ENCODE measurements around the gene ZNF541.

Gene ZNF541

DNA sequence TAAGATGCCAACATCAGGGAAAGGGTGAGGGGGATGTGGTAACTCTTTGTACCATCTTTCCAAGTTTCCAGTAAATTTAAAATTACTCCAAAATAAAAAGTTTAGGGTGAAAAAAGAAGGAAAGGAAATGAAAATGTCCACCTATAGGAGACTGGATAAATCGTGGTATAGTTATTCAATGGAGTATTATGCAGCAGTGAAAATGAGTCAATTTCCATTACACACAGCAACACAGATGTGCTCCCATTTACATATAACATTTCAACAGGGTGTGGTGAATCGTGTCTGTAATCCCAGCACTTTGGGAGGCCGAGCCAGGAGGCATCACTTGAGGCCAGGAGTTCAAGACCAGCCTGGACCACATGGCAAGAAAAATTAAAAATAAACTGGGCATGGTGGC is 7.4 kb upstream of the ZNF541 start:
- no peak overlapping the region for H3K27ac ChIP-seq (ENCODE audit: low read depth in 2 of 2, low read length in 2 of 2)
- no peaks in the 10 kb centered on the region for H3K4me1 ChIP-seq (ENCODE audit: control insufficient read depth in 2 of 2, insufficient read depth in 2 of 2, low read length in 2 of 2)
- no peak overlapping the region for H3K4me3 ChIP-seq (ENCODE audit: low read length in 2 of 2)
- no peak overlapping the region for H3K9ac ChIP-seq (ENCODE audit: low read depth in 1 of 2, low read length in 2 of 2)
- no peaks in the 10 kb centered on the region for H3K27me3 ChIP-seq (ENCODE audit: control insufficient read depth in 2 of 2, insufficient read depth in 2 of 2, low read length in 2 of 2)
- H3K36me3 ChIP-seq (ENCODE audit: control insufficient read depth in 2 of 2, insufficient read depth in 2 of 2, low read length in 2 of 2), result no peaks in the 10 kb centered on the region
- no peaks in the 10 kb centered on the region for H3K9me3 ChIP-seq (ENCODE audit: control insufficient read depth in 2 of 2, low read length in 2 of 2)

DNA sequence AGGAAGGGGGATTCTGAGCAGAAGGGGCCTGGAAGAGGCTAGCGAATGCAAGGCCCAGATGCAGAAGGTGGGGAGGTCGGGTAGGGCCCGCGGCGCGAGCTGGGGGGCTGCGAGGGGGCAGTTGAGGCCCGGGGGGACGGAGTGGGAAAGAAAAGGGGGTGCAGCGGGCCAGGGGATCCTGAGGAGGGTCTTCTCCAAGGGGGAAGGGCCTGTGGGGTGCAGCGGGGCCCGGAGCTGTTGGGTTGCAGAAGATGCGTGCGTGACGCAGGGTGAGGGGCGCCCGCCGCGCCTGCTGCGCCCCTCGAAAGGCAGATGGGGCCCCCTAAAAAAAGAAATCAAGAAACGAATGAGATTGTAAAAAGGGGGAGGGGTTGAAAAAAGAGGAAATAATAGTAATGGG is 313 bp downstream of the ZNF541 start:
- Histone ChIP-seq H3K9ac (ENCODE audit: low read depth in 1 of 2, low read length in 2 of 2) (no peak overlapping the region), H3K27ac (ENCODE audit: low read depth in 2 of 2, low read length in 2 of 2) (no peak overlapping the region), H3K36me3 (ENCODE audit: control insufficient read depth in 2 of 2, insufficient read depth in 2 of 2, low read length in 2 of 2) (no peaks in the 10 kb centered on the region), H3K4me1 (ENCODE audit: control insufficient read depth in 2 of 2, insufficient read depth in 2 of 2, low read length in 2 of 2) (no peaks in the 10 kb centered on the region), H3K27me3 (ENCODE audit: control insufficient read depth in 2 of 2, insufficient read depth in 2 of 2, low read length in 2 of 2) (no peaks in the 10 kb centered on the region), H3K9me3 (ENCODE audit: control insufficient read depth in 2 of 2, low read length in 2 of 2) (no peaks in the 10 kb centered on the region), H3K4me3 (ENCODE audit: low read length in 2 of 2) (no peak overlapping the region)

DNA sequence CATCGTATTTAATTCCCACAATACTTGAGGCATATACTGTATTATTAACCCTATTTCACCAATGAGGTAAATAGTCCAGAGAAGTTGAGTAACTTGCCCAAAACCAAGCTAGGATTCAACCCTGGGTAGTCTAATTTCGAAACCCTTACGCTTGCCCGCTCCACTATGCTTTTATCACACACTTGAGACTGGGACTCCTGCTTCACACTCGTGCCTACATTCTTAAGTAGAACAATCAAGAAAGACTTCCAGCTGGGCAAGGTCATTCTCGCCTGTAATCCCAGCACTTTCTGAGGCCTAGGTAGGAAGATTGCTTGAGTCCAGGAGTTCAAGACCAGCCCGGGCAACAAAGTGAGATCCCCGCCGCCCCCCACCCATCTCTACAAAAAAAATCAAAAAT is 3.6 kb downstream of the ZNF541 start:
- Histone ChIP-seq H3K27ac (ENCODE audit: low read depth in 2 of 2, low read length in 2 of 2) (no peak overlapping the region), H3K4me3 (ENCODE audit: low read length in 2 of 2) (no peak overlapping the region), H3K9ac (ENCODE audit: low read depth in 1 of 2, low read length in 2 of 2) (no peak overlapping the region), H3K36me3 (ENCODE audit: control insufficient read depth in 2 of 2, insufficient read depth in 2 of 2, low read length in 2 of 2) (no peaks in the 10 kb centered on the region), H3K4me1 (ENCODE audit: control insufficient read depth in 2 of 2, insufficient read depth in 2 of 2, low read length in 2 of 2) (no peaks in the 10 kb centered on the region), H3K9me3 (ENCODE audit: control insufficient read depth in 2 of 2, low read length in 2 of 2) (no peaks in the 10 kb centered on the region), H3K27me3 (ENCODE audit: control insufficient read depth in 2 of 2, insufficient read depth in 2 of 2, low read length in 2 of 2) (no peaks in the 10 kb centered on the region)

DNA sequence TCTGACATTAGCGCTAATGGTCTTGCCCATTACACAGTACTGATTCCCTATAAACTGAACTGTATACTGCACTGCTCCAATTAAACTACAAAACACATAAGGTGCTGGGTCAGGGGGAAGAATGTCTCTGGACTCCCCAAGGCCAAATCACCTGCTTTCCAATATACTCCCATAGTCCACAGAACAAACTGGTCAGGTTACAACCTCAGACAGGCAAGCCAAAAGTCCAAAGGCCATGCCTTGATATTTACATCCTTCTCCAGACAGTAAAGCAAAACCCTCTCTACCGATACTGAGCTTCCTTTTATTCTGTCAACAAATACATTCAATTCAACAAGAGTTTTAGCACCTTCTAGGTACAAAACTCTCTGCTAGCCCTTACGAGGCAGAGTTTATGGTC is 8.9 kb downstream of the ZNF541 start:
- H3K4me3 ChIP-seq (ENCODE audit: low read length in 2 of 2), result peak overlapping the region in 1 of 2 donors; percentile 43
- H3K27ac ChIP-seq (ENCODE audit: low read depth in 2 of 2, low read length in 2 of 2), result peak overlapping the region; percentile 43 to 53
- peak overlapping the region in 1 of 2 donors; percentile 5 for H3K9ac ChIP-seq (ENCODE audit: low read depth in 1 of 2, low read length in 2 of 2)
- no peaks in the 10 kb centered on the region for H3K27me3 ChIP-seq (ENCODE audit: control insufficient read depth in 2 of 2, insufficient read depth in 2 of 2, low read length in 2 of 2)
- peaks cover 8 to 13% of the 10 kb centered on the region in 2 donors for H3K4me1 ChIP-seq (ENCODE audit: control insufficient read depth in 2 of 2, insufficient read depth in 2 of 2, low read length in 2 of 2)
- no peaks in the 10 kb centered on the region for H3K9me3 ChIP-seq (ENCODE audit: control insufficient read depth in 2 of 2, low read length in 2 of 2)
- H3K36me3 ChIP-seq (ENCODE audit: control insufficient read depth in 2 of 2, insufficient read depth in 2 of 2, low read length in 2 of 2), result no peaks in the 10 kb centered on the region

DNA sequence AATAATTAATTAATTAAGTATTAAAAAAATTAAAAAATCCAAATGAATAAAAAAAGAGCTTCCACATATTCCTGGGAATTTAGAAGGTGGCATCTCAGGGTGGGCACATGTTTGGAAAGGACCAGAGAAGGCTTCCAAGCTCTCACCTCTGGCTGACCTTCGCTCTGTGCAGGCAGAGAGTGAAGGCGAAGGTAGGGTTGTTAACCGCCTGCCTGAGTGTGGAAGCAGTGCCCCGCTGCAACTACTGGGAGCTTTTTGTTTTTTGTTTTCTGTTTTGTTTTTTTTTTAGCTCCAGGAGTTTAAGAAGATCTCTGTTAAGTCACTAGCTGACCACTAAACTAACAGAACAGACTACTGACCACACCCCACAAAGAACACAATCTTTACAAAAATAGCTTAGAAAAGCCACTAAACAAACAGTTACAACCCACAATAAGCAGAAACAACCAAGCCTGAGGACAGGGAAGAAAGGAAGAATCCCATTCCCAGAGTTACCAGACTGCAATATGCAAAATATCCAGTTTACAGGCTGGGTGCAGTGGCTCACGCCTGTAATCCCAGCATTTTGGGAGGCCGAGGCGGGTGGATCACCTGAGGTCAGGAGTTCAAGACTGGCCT is 11.4 kb downstream of the ZNF541 start:
- Histone ChIP-seq H3K27ac (ENCODE audit: low read depth in 2 of 2, low read length in 2 of 2) (peak overlapping the region in 1 of 2 donors; percentile 32), H3K9ac (ENCODE audit: low read depth in 1 of 2, low read length in 2 of 2) (no peak overlapping the region), H3K4me3 (ENCODE audit: low read length in 2 of 2) (no peak overlapping the region), H3K27me3 (ENCODE audit: control insufficient read depth in 2 of 2, insufficient read depth in 2 of 2, low read length in 2 of 2) (no peaks in the 10 kb centered on the region), H3K9me3 (ENCODE audit: control insufficient read depth in 2 of 2, low read length in 2 of 2) (no peaks in the 10 kb centered on the region), H3K4me1 (ENCODE audit: control insufficient read depth in 2 of 2, insufficient read depth in 2 of 2, low read length in 2 of 2) (peaks cover 8 to 13% of the 10 kb centered on the region in 2 donors), H3K36me3 (ENCODE audit: control insufficient read depth in 2 of 2, insufficient read depth in 2 of 2, low read length in 2 of 2) (no peaks in the 10 kb centered on the region)

DNA sequence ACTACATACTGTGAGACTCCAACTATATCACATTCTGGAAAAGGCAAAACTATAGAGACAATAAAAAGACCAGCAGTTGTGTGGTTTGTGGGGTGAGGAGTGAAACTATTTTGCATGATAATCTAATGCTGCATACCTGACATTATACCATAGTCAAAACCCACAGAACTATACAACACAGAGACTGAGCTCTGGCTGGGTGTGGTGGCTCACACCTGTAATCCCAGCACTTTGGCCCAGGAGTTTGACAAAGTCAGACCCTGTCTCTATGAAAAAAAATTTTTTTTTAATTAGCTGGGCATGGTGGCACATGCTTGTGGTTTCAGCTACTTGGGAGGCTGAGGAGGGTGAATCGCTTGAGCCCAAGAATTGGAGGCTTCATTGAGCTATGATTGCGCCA is 11.9 kb downstream of the ZNF541 start:
- H3K4me3 ChIP-seq (ENCODE audit: low read length in 2 of 2), result no peak overlapping the region
- H3K36me3 ChIP-seq (ENCODE audit: control insufficient read depth in 2 of 2, insufficient read depth in 2 of 2, low read length in 2 of 2), result no peaks in the 10 kb centered on the region
- no peaks in the 10 kb centered on the region for H3K27me3 ChIP-seq (ENCODE audit: control insufficient read depth in 2 of 2, insufficient read depth in 2 of 2, low read length in 2 of 2)
- no peak overlapping the region for H3K9ac ChIP-seq (ENCODE audit: low read depth in 1 of 2, low read length in 2 of 2)
- H3K27ac ChIP-seq (ENCODE audit: low read depth in 2 of 2, low read length in 2 of 2), result peak overlapping the region in 1 of 2 donors; percentile 45
- H3K9me3 ChIP-seq (ENCODE audit: control insufficient read depth in 2 of 2, low read length in 2 of 2), result no peaks in the 10 kb centered on the region
- peaks cover 8 to 13% of the 10 kb centered on the region in 2 donors for H3K4me1 ChIP-seq (ENCODE audit: control insufficient read depth in 2 of 2, insufficient read depth in 2 of 2, low read length in 2 of 2)

DNA sequence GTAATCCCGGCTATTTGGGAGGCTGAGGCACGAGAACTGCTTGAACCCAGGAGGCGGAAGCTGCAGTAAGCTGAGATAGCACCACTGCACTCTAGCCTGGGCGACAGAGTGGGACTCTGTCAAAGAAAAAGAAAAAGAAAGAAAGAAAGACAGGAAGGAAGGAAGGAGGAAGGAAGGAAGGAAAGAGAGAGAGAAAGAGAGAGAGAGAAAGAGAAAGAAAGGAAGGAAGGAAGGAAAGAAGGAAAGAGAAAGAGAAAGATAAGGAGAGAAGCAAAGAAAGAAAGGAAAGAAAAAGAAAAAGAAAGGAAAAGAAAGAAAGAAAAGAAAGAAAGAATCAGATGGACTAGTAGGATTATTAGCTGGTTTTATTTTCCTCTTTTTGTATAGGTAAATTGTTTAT is 22.8 kb downstream of the ZNF541 start:
- Histone ChIP-seq H3K4me3 (ENCODE audit: low read length in 2 of 2) (no peak overlapping the region), H3K4me1 (ENCODE audit: control insufficient read depth in 2 of 2, insufficient read depth in 2 of 2, low read length in 2 of 2) (no peaks in the 10 kb centered on the region), H3K36me3 (ENCODE audit: control insufficient read depth in 2 of 2, insufficient read depth in 2 of 2, low read length in 2 of 2) (no peaks in the 10 kb centered on the region), H3K27ac (ENCODE audit: low read depth in 2 of 2, low read length in 2 of 2) (no peak overlapping the region), H3K27me3 (ENCODE audit: control insufficient read depth in 2 of 2, insufficient read depth in 2 of 2, low read length in 2 of 2) (peaks cover 0 to 5% of the 10 kb centered on the region in 2 donors), H3K9me3 (ENCODE audit: control insufficient read depth in 2 of 2, low read length in 2 of 2) (no peaks in the 10 kb centered on the region), H3K9ac (ENCODE audit: low read depth in 1 of 2, low read length in 2 of 2) (no peak overlapping the region)

DNA sequence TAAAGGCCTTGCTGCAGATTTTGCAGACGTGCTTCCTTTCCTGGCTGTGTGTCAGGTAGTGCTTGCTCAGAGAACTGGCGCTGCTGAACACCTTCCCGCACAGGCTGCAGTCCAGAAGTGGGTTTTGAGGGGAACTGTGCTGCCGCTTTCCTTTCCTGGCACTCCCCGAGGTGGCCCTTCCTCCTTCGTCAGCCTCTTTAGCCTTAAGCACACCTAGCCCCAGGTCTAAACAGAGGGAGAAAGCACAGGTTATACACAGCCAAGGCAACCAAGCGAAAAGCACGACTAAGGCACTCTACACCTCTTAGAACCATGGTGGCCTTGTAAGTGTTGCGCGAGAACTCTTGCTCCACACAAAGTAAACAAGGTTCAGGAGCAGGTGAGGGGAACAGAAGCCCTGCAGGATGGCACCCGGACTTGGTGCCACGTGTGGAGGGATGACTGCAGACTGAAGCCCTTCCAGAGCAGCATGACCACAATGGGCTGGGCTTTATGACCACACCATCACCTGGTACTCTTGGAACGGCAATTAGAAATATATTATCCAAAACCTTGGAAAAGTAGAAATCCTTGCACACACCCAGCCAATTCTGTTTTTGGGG is 23.6 kb downstream of the ZNF541 start:
- H3K4me3 ChIP-seq (ENCODE audit: low read length in 2 of 2), result no peak overlapping the region
- H3K9ac ChIP-seq (ENCODE audit: low read depth in 1 of 2, low read length in 2 of 2), result no peak overlapping the region
- no peaks in the 10 kb centered on the region for H3K36me3 ChIP-seq (ENCODE audit: control insufficient read depth in 2 of 2, insufficient read depth in 2 of 2, low read length in 2 of 2)
- no peaks in the 10 kb centered on the region for H3K4me1 ChIP-seq (ENCODE audit: control insufficient read depth in 2 of 2, insufficient read depth in 2 of 2, low read length in 2 of 2)
- peaks cover 0 to 7% of the 10 kb centered on the region in 2 donors for H3K27me3 ChIP-seq (ENCODE audit: control insufficient read depth in 2 of 2, insufficient read depth in 2 of 2, low read length in 2 of 2)
- H3K27ac ChIP-seq (ENCODE audit: low read depth in 2 of 2, low read length in 2 of 2), result no peak overlapping the region
- no peaks in the 10 kb centered on the region for H3K9me3 ChIP-seq (ENCODE audit: control insufficient read depth in 2 of 2, low read length in 2 of 2)

DNA sequence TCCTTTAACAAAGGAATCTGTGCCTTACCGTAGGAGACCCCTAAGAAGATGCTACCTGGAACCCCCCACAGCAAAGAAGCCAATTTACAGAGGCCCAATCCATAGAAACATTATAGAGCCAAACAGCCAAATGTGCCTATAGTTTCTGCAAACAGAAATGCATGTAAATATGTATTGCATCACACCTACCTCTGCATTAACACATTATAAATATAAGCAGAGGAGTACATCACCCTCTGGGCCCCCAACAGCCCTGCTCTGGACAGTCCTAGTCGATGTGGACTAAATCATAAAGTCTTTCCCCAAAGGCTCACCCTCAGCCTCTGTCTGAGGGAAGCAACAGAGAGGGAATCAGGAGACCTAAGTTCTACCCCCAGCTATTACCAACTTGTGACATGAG is 25.7 kb downstream of the ZNF541 start:
- Histone ChIP-seq H3K9me3 (ENCODE audit: control insufficient read depth in 2 of 2, low read length in 2 of 2) (no peaks in the 10 kb centered on the region), H3K9ac (ENCODE audit: low read depth in 1 of 2, low read length in 2 of 2) (no peak overlapping the region), H3K36me3 (ENCODE audit: control insufficient read depth in 2 of 2, insufficient read depth in 2 of 2, low read length in 2 of 2) (no peaks in the 10 kb centered on the region), H3K4me1 (ENCODE audit: control insufficient read depth in 2 of 2, insufficient read depth in 2 of 2, low read length in 2 of 2) (no peaks in the 10 kb centered on the region), H3K27me3 (ENCODE audit: control insufficient read depth in 2 of 2, insufficient read depth in 2 of 2, low read length in 2 of 2) (peaks cover 0 to 7% of the 10 kb centered on the region in 2 donors), H3K4me3 (ENCODE audit: low read length in 2 of 2) (no peak overlapping the region), H3K27ac (ENCODE audit: low read depth in 2 of 2, low read length in 2 of 2) (no peak overlapping the region)

DNA sequence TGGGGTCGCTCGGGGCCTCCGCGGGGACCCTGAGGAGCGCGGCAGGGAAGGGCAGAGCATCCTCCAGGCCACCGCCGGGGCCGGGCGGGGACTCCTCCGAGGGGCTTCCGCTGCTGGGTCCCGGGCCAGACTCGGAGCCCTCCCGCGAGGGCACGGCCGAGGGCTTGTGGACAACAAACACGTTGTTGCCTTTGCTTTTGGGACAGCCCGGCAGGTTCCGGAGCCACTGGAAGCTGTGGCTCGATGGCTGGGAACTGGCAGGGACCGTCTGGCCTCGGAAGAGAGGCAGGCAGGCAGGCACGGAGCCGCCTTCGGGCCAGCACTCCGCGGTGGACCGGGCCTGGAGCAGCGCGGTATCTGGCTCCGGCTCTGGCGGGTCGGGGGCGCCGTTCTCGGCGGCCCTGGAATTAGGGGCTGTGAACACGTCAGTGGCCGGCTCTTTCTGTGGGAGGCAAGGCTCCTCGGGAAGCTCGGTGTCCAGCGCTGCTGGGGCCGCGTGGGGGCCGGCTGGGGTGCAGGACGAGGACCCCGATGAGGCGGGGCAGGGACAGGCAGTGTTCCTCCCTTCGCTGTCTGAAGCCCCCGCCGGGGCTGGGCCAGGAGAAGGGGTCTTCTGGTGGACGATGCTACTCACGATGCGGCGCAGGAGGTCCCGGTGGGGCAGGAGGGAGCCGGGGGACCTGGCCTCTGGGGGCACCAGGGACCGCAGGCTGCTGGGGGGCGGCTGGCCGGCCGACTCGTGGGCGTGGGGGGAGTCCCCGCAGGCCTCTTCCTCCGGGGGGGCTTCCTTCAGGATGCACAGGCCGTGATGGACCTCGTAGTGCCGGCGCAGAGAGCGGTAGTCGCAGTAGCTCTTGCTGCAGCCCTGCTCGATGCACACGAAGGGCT is 27.6 kb downstream of the ZNF541 start:
- Histone ChIP-seq H3K4me3 (ENCODE audit: low read length in 2 of 2) (no peak overlapping the region), H3K27me3 (ENCODE audit: control insufficient read depth in 2 of 2, insufficient read depth in 2 of 2, low read length in 2 of 2) (peaks cover 0 to 7% of the 10 kb centered on the region in 2 donors), H3K9ac (ENCODE audit: low read depth in 1 of 2, low read length in 2 of 2) (no peak overlapping the region), H3K27ac (ENCODE audit: low read depth in 2 of 2, low read length in 2 of 2) (no peak overlapping the region), H3K4me1 (ENCODE audit: control insufficient read depth in 2 of 2, insufficient read depth in 2 of 2, low read length in 2 of 2) (no peaks in the 10 kb centered on the region), H3K36me3 (ENCODE audit: control insufficient read depth in 2 of 2, insufficient read depth in 2 of 2, low read length in 2 of 2) (no peaks in the 10 kb centered on the region), H3K9me3 (ENCODE audit: control insufficient read depth in 2 of 2, low read length in 2 of 2) (no peaks in the 10 kb centered on the region)
